Kidney glomerular epithelial cell (primary cell): ENCODE measurements around the gene PCDHA10.
"Not testable (repeated sequence)": the region's sequence is repeated elsewhere in the genome, so short reads cannot be mapped to it uniquely, and the experiment has no call there.

ENCODE experiments used
- DNase-seq: peaks from one replicate; lab custom pipeline; 2025; lab: John Stamatoyannopoulos, UW

Gene PCDHA10

DNA sequence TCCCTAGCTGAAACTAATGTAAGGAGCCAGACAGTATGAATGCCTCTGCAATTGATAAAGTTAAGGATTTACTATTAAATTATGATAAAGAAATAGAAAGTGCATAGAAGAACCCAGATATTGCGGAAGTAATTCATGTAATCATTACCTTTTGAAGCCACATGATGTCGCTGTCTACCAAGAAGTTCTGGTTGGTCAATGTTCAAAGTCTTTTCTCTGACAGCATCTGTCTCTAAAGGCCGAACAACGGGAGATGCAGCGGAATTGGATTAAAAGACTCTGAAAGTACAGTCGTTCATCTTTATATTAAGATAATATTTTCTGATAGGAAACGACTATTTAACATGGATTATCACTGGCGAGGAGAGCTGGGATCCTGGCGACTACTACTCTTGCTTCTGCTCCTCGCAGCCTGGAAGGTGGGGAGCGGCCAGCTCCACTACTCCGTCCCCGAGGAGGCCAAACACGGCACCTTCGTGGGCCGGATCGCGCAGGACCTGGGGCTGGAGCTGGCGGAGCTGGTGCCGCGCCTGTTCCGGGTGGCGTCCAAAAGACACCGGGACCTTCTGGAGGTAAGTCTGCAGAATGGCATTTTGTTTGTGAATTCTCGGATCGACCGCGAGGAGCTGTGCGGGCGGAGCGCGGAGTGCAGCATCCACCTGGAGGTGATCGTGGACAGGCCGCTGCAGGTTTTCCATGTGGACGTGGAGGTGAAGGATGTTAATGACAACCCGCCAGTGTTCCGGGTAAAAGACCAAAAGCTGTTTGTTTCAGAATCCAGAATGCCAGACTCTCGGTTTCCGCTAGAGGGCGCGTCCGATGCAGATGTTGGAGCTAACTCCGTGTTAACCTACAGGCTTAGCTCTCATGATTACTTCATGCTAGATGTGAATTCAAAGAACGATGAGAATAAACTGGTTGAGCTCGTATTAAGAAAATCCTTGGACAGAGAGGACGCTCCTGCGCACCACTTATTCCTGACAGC lies 14.4 kb upstream of the PCDHA10 start, which contains the start of gene PCDHA8:
Gene PCDHA8 (plus strand): TSS at position 210 of the 985 bp plus-strand sequence. CDS start 135 bp downstream, at position 345.
- DNase-seq: no peak

DNA sequence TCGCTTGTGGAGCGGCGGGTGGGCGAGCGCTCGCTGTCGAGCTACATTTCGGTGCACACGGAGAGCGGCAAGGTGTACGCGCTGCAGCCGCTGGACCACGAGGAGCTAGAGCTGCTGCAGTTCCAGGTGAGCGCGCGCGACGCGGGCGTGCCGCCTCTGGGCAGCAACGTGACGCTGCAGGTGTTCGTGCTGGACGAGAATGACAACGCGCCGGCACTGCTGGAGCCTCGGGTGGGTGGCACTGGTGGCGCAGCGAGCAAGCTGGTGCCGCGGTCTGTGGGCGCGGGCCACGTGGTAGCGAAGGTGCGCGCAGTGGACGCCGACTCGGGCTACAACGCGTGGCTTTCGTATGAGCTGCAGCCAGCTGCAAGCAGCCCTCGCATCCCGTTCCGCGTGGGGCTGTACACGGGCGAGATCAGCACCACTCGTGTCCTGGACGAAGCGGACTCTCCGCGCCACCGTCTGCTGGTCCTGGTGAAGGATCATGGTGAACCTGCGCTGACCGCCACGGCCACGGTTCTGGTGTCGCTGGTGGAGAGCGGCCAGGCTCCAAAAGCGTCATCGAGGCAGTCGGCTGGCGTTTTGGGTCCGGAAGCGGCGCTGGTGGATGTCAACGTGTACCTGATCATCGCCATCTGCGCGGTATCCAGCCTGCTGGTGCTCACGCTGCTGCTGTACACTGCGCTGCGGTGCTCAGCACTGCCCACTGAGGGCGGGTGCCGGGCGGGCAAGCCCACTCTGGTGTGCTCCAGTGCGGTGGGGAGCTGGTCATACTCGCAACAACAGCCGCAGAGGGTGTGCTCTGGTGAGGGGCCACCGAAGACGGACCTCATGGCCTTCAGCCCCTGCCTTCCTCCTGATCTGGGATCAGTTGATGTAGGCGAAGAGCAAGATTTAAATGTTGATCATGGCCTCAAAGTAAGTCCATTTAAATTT lies 12.6 kb upstream of the PCDHA10 start:
- DNase-seq: no peak

DNA sequence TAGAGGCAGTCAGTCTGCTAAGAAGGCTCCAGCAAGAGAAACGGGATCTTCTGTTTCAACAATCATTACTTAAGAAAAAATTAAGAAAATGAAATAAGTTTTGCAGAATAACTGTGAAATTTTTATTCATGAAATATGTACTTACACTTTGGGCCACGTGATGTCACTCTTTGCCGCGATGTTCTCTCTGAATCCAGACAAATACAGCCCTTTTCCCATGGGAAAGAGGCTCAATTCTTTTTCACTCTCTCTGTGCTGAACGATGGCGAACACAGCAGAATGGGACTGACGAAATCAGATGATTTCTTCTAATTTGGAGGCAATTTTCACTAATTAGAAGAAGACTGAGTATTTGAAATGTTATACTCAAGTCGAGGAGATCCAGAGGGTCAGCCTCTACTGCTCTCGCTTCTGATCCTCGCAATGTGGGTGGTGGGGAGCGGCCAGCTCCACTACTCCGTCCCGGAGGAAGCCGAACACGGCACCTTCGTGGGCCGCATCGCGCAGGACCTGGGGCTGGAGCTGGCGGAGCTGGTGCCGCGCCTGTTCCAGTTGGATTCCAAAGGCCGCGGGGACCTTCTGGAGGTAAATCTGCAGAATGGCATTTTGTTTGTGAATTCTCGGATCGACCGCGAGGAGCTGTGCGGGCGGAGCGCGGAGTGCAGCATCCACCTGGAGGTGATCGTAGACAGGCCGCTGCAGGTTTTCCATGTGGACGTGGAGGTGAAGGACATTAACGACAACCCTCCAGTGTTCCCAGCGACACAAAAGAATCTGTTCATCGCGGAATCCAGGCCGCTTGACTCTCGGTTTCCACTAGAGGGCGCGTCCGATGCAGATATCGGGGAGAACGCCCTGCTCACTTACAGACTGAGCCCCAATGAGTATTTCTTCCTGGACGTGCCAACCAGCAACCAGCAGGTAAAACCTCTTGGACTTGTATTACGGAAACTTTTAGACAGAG lies 7.3 kb upstream of the PCDHA10 start, which contains the start of gene PCDHA9:
Gene PCDHA9 (plus strand): TSS at position 244 of the 964 bp plus-strand sequence. CDS start 114 bp downstream, at position 358.
- not testable (repeated sequence) for DNase-seq

DNA sequence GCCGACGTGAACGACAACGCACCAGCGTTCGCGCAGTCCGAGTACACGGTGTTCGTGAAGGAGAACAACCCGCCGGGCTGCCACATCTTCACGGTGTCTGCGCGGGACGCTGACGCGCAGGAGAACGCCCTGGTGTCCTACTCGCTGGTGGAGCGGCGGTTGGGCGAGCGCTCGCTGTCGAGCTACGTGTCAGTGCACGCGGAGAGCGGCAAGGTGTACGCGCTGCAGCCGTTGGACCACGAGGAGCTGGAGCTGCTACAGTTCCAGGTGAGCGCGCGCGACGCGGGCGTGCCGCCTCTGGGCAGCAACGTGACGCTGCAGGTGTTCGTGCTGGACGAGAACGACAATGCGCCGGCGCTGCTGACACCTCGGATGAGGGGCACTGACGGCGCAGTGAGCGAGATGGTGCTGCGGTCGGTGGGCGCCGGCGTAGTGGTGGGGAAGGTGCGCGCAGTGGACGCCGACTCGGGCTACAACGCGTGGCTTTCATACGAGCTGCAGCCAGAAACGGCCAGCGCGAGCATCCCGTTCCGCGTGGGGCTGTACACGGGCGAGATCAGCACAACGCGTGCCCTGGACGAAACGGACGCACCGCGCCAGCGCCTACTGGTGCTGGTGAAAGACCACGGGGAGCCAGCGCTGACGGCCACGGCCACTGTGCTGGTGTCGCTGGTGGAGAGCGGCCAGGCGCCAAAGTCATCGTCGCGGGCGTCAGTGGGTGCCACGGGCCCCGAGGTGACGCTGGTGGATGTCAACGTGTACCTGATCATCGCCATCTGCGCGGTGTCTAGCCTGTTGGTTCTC lies 5.7 kb upstream of the PCDHA10 start:
- DNase-seq: not testable (repeated sequence)

GRCh38 chr5:140857177-140857986 lies 1.7 kb downstream of the PCDHA10 start:
- DNase-seq: no peak

DNA sequence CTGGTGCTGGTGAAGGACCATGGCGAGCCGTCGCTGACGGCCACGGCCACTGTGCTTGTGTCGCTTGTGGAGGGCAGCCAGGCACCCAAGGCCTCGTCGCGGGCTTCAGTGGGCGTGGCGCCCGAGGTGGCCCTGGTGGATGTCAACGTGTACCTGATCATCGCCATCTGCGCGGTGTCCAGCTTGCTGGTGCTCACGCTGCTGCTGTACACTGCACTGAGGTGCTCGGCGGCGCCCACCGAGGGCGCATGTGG lies 2.2 kb downstream of the PCDHA10 start:
- no peak for DNase-seq

DNA sequence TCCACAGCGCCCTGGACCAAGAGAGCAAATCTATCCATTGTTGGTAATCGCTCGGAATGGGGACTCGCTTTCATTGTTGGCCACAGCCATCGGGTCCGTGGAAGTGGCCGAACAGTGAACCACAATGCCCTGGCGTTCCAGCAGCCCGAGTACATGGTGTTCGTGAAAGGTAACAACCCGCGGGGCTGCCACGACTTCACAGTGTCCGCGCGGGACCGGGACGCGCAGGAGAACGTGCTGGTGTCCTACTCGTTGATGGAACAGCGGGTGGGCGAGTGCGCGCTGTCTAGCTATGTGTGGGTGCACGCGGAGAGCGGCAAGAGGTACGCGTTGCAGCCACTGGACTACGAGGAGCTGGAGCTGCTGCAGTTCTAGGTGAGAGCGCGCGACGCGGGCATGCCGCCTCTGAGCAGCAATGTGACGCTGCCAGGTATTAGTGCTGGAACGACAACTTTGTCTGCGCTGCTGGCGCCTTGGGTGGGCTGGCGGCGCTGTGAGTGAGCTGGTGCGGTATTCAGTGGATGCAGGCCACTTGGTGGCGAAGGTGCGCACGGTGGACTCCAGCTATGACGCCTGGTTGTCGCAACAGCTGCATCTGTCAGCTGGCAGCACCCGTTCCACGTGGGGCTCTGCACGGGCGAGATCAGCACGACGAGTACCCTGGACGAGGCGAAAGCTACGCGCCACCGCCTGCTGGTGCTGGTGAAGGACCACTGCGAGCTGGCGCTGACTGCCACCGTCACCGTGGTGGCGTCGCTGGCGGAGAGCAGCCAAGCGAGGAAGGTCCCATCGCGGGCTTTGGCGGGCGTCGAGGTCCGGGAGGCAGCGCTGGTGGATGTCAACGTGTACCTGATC lies 7.0 kb downstream of the PCDHA10 start:
- no peak for DNase-seq

DNA sequence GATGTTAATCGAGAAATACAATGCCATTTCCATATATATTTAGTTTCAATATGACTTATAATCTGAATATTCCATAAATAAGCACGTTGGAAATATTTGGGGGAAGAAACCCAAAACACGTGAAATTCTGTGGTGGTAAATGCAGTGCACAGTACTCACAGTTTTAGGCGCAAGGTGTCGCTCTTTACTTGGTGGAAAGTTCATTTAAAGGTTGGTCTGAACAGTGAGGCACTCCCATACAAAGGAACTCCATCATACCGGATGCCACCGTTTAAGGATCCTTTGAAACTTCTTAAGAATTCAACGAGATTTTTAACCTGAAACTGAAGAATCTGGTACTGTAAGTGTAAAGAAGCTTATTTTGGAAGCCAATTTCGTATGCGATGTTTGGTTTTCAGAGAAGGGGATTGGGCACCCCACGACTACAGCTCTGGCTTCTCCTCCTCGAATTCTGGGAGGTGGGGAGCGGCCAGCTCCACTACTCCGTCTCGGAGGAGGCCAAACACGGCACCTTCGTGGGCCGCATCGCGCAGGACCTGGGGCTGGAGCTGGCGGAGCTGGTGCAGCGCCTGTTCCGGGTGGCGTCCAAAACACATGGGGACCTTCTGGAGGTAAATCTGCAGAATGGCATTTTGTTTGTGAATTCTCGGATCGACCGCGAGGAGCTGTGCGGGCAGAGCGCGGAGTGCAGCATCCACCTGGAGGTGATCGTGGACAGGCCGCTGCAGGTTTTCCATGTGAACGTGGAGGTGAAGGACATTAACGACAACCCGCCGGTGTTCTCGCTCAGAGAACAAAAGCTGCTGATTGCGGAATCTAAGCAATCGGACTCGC lies 13.2 kb downstream of the PCDHA10 start, which contains the start of gene PCDHA11:
Gene PCDHA11 (plus strand): TSS at position 237 of the 834 bp plus-strand sequence. CDS start 147 bp downstream, at position 384.
- DNase-seq: peak; percentile 18

GRCh38 chr5:140869555-140869886 lies 13.8 kb downstream of the PCDHA10 start:
- peak; percentile 19 for DNase-seq

- DNase-seq: no peak
Measured at GRCh38 chr5:140870221-140871201, 14.8 kb downstream of the PCDHA10 start.

DNA sequence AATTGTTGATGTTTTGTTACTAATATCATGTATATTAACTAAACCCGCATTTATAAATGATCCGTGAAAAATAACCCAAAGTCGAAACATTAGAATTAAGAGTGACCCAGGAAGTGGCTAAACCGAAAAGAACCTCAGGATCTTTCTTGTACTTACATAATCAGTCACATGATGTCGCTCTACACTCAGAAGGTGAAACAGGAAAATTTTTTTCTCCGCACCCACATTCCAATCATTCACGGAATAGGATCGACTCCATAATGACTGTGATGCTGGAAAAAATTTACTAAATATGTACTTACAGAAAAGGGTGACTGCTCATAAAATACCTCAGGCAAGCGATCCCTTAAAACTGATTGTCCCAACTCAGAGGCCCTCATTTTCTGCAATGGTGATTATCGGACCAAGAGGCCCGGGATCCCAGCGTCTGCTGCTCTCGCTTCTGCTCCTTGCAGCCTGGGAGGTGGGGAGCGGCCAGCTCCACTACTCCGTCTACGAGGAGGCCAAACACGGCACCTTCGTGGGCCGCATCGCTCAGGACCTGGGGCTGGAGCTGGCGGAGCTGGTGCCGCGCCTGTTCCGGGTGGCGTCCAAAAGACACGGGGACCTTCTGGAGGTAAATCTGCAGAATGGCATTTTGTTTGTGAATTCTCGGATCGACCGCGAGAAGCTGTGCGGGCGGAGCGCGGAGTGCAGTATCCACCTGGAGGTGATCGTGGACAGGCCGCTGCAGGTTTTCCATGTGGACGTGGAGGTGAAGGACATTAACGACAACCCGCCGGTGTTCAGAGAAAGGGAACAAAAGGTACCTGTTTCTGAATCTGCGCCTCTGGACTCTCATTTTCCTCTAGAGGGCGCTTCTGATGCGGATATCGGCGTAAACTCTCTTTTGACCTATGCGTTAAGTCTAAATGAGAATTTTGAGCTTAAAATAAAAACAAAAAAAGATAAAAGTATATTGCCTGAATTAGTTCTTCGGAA lies 19.7 kb downstream of the PCDHA10 start, which contains the start of gene PCDHA12:
Gene PCDHA12 (plus strand): TSS at position 224 of the 981 bp plus-strand sequence. CDS start 165 bp downstream, at position 389.
- peak; percentile 53 for DNase-seq

DNA sequence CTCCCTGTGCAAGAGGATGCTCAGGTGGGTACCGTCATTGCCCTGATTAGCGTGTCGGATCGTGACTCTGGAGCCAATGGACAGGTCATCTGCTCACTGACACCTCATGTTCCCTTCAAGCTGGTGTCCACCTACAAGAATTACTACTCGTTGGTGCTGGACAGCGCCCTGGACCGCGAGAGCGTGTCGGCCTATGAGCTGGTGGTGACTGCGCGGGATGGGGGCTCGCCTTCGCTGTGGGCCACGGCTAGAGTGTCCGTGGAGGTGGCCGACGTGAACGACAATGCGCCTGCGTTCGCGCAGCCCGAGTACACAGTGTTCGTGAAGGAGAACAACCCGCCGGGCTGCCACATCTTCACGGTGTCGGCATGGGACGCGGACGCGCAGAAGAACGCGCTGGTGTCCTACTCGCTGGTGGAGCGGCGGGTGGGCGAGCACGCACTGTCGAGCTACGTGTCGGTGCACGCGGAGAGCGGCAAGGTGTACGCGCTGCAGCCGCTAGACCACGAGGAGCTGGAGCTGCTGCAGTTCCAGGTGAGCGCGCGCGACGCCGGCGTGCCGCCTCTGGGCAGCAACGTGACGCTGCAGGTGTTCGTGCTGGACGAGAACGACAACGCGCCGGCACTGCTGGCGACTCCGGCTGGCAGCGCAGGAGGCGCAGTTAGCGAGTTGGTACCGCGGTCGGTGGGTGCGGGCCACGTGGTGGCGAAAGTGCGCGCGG lies 21.0 kb downstream of the PCDHA10 start:
- DNase-seq: not testable (repeated sequence)

GRCh38 chr5:140877262-140877581 lies 21.5 kb downstream of the PCDHA10 start:
- no peak for DNase-seq

GRCh38 chr5:140881889-140882590 lies 26.3 kb downstream of the PCDHA10 start, which contains the start of gene PCDHA13:
Gene PCDHA13, plus strand, starts transcription at chr5:140882124. Its CDS starts 145 bp downstream, at chr5:140882269.
- DNase-seq: no peak
